ENCODE measurements around the gene C2CD4D.

DNA sequence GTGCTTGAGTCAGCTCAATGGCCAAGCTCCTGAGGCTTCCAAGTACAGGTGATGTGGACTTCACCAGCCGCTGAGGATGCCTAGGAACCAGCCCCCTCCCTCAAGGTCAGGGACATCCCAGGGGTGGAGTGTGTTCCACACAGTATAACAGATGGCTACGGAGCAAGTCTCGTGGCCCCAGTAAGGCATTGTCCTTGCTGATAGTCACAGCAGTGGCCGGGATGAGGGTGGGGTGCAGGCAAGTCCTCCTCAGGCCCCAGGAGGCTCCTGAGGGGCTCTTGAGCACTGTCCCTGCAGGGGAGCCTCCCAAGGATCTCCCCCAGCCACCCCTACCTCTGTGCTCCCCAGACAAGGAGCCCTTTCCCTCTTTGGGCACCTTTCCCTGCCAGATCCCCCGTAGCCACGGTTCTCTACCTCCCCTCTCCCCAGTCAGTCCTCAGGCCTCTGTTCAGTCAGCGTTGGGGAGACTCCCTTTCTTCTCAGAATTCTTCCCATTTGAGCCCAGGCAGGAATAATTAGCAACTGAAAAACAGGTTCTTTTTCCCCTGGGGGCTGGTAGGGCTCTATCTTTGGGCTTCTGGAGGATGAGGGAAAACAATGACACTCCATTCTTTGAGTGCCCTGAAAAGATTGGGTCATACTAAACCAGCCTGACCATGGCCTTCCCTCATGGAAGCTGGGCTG is 21.0 kb upstream of the C2CD4D start:
- TF ChIP-seq POLR2A (IDR thresholded peaks at IDR 0.05; ENCODE audit: low read depth, low read length): no peak
- TF ChIP-seq POLR2AphosphoS5 (IDR thresholded peaks at IDR 0.05; ENCODE audit: low read depth, low read length): no peak
